CD8-positive, alpha-beta memory T cell (primary cell): Measurements from ENCODE around the gene SLC15A5. TPM values are rescaled to one million over a fixed set of nuclear protein-coding genes. Genes with fewer than 3 reads are reported as not detected.

ENCODE experiments used
- CTCF ChIA-PET: fragments of 350-600 bp; sonication (Branson Sonifier 250); formaldehyde crosslinking; loops from one replicate; lab custom pipeline; 2021; ENCODE audit warnings: antibody characterized with exemption; lab: Charles Lee
- POLR2A ChIA-PET: fragments of 350-600 bp; sonication (Branson Sonifier 250); formaldehyde crosslinking; loops from one replicate; lab custom pipeline; 2021; ENCODE audit warnings: antibody characterized with exemption; lab: Charles Lee
- DNase-seq, 5 donors: peaks; one replicate each; pipeline versions ENCODE4 v3.0.0 to v3.0.0-alpha.2; 2020 to 2022; ENCODE audit warnings: mixed read lengths in 1 of 5
- H3K27ac ChIP-seq: one replicate; pipeline ENCODE4 v1.7.0; 2013; ENCODE audit warnings: low read depth, mild to moderate bottlenecking, low read length, moderate library complexity
- H3K27me3 ChIP-seq: 2 replicates; pipeline ENCODE4 v1.7.0; 2013; ENCODE audit warnings: low read length, mild to moderate bottlenecking; ENCODE audit not compliant: insufficient read depth, poor library complexity, severe bottlenecking
- H3K36me3 ChIP-seq: 2 replicates; pipeline ENCODE4 v1.7.0; 2013; ENCODE audit warnings: mild to moderate bottlenecking, low read length, moderate library complexity; ENCODE audit not compliant: insufficient read depth
- H3K4me1 ChIP-seq: 2 replicates; pipeline ENCODE4 v1.7.0; 2013; ENCODE audit warnings: mild to moderate bottlenecking, low read length, moderate library complexity; ENCODE audit not compliant: insufficient read depth
- H3K4me3 ChIP-seq: 2 replicates; pipeline ENCODE4 v1.7.0; 2013; ENCODE audit warnings: mild to moderate bottlenecking, low read length
- H3K9me3 ChIP-seq: 2 replicates; pipeline ENCODE4 v1.7.0; 2013; ENCODE audit warnings: mild to moderate bottlenecking, low read length
- H3K27ac Mint-ChIP-seq, 8 donors: one replicate each; pipeline ENCODE4 v1.8.0; 2020 to 2021; ENCODE audit warnings: mixed read lengths in 8 of 8, mild to moderate bottlenecking in 6 of 8, inconsistent platforms in 3 of 8, moderate library complexity in 3 of 8
- H3K27me3 Mint-ChIP-seq, 2 donors: one replicate each; pipeline ENCODE4 v1.8.0; 2020 to 2021; ENCODE audit warnings: mixed read lengths in 2 of 2, mild to moderate bottlenecking in 1 of 2, moderate library complexity in 1 of 2
- H3K36me3 Mint-ChIP-seq, 3 donors: one replicate each; pipeline ENCODE4 v1.8.0; 2020 to 2021; ENCODE audit warnings: mixed read lengths in 3 of 3, inconsistent platforms in 1 of 3, mild to moderate bottlenecking in 1 of 3
- H3K4me1 Mint-ChIP-seq, 3 donors: one replicate each; pipeline ENCODE4 v1.8.0; 2020 to 2021; ENCODE audit warnings: mixed read lengths in 3 of 3, inconsistent platforms in 1 of 3, mild to moderate bottlenecking in 1 of 3
- H3K4me3 Mint-ChIP-seq, 7 donors: one replicate each; pipeline ENCODE4 v1.8.0; 2020 to 2021; ENCODE audit warnings: mixed read lengths in 7 of 7, mild to moderate bottlenecking in 6 of 7, moderate library complexity in 4 of 7, inconsistent platforms in 2 of 7
- H3K9me3 Mint-ChIP-seq, 5 donors: one replicate each; pipeline ENCODE4 v1.8.0; 2020 to 2022; ENCODE audit warnings: mixed read lengths in 5 of 5, mild to moderate bottlenecking in 3 of 5, moderate library complexity in 2 of 5, inconsistent platforms in 1 of 5
- polyA plus RNA-seq: library from polyadenylated mRNA; unstranded; fragments of 300-500 nt; fragmentation: Illumina TruSeq; gene quantifications from one replicate; pipeline ENCODE4 v1.2.3, GENCODE V29; 2021
- total RNA-seq, 2 experiments: library from RNA; stranded (reverse); gene quantifications; one replicate each; pipeline ENCODE4 v1.2.3, GENCODE V29; 2021

Gene SLC15A5
- total and polyA plus RNA-seq, 3 experiments from 2014 or later, result not detected

- POLR2A ChIA-PET, result no interaction called here
- H3K4me1 ChIP-seq, result no peaks in the 10 kb centered on the region
- DNase-seq, result no peak
- Mint-ChIP-seq H3K9me3 (no peaks in the 10 kb centered on the region), H3K27me3 (no peaks in the 10 kb centered on the region), H3K27ac (no peak overlapping the region), H3K4me1 (no peaks in the 10 kb centered on the region), H3K36me3 (no peaks in the 10 kb centered on the region), H3K4me3 (no peak overlapping the region)
- no peaks in the 10 kb centered on the region for H3K27me3 ChIP-seq
- CTCF ChIA-PET, result no interaction called here
- H3K9me3 ChIP-seq, result no peaks in the 10 kb centered on the region
- H3K4me3 ChIP-seq, result no peak overlapping the region
- H3K36me3 ChIP-seq, result no peaks in the 10 kb centered on the region
- no peak overlapping the region for H3K27ac ChIP-seq
Observed at GRCh38 chr12:16154990-16155389, 122.5 kb downstream of the SLC15A5 start.

GRCh38 chr12:16152885-16153673 is 124.4 kb downstream of the SLC15A5 start:
- Histone ChIP-seq H3K4me1 (no peaks in the 10 kb centered on the region), H3K4me3 (no peak overlapping the region), H3K27me3 (no peaks in the 10 kb centered on the region), H3K27ac (no peak overlapping the region), H3K36me3 (no peaks in the 10 kb centered on the region), H3K9me3 (no peaks in the 10 kb centered on the region)
- POLR2A ChIA-PET, result no interaction called here
- Mint-ChIP-seq H3K4me3 (no peak overlapping the region), H3K27me3 (no peaks in the 10 kb centered on the region), H3K4me1 (no peaks in the 10 kb centered on the region), H3K36me3 (no peaks in the 10 kb centered on the region), H3K9me3 (no peaks in the 10 kb centered on the region), H3K27ac (no peak overlapping the region)
- CTCF ChIA-PET, result no interaction called here
- DNase-seq, result no peak

- no peak overlapping the region for H3K27ac ChIP-seq
- Mint-ChIP-seq H3K9me3 (peaks cover 0 to 3% (median 2%) of the 10 kb centered on the region in 5 donors), H3K4me3 (no peak overlapping the region), H3K36me3 (no peaks in the 10 kb centered on the region), H3K4me1 (no peaks in the 10 kb centered on the region), H3K27ac (no peak overlapping the region), H3K27me3 (no peaks in the 10 kb centered on the region)
- H3K9me3 ChIP-seq, result no peaks in the 10 kb centered on the region
- CTCF ChIA-PET, result no interaction called here
- no peak overlapping the region for H3K4me3 ChIP-seq
- no peaks in the 10 kb centered on the region for H3K36me3 ChIP-seq
- H3K27me3 ChIP-seq, result no peaks in the 10 kb centered on the region
- no peak for DNase-seq
- POLR2A ChIA-PET, result no interaction called here
- no peaks in the 10 kb centered on the region for H3K4me1 ChIP-seq
Observed at GRCh38 chr12:16150276-16150675, 127.2 kb downstream of the SLC15A5 start.

- H3K27me3 ChIP-seq, result no peaks in the 10 kb centered on the region
- no peak for DNase-seq
- no peaks in the 10 kb centered on the region for H3K9me3 ChIP-seq
- no peak overlapping the region for H3K27ac Mint-ChIP-seq
- H3K9me3 Mint-ChIP-seq, result peaks cover 0 to 4% (median 3%) of the 10 kb centered on the region in 5 donors
- no peaks in the 10 kb centered on the region for H3K36me3 ChIP-seq
- ChIA-PET POLR2A (no interaction called here), CTCF (no interaction called here)
- H3K36me3 Mint-ChIP-seq, result no peaks in the 10 kb centered on the region
- H3K27me3 Mint-ChIP-seq, result no peaks in the 10 kb centered on the region
- no peaks in the 10 kb centered on the region for H3K4me1 ChIP-seq
- no peak overlapping the region for H3K4me3 ChIP-seq
- no peak overlapping the region for H3K27ac ChIP-seq
- H3K4me1 Mint-ChIP-seq, result no peaks in the 10 kb centered on the region
- no peak overlapping the region for H3K4me3 Mint-ChIP-seq
Observed at GRCh38 chr12:16148938-16149337, 128.5 kb downstream of the SLC15A5 start.

Other genes starting within 250 kb of the SLC15A5 start
- under 1 TPM; 0.24 to 0.33 TPM for gene MGST1, start 70.0 kb upstream of the SLC15A5 start, total RNA-seq
- gene MGST1, start 70.0 kb upstream of the SLC15A5 start, polyA plus RNA-seq, result not detected